ENCODE data around the gene TMEM214. TPM values are rescaled to one million over a fixed set of nuclear protein-coding genes. Genes with fewer than 3 reads are reported as not detected.

Gene TMEM214
- polyA plus RNA-seq, 10 donors = 60.1 to 89.9 (median 68.5) TPM

DNA sequence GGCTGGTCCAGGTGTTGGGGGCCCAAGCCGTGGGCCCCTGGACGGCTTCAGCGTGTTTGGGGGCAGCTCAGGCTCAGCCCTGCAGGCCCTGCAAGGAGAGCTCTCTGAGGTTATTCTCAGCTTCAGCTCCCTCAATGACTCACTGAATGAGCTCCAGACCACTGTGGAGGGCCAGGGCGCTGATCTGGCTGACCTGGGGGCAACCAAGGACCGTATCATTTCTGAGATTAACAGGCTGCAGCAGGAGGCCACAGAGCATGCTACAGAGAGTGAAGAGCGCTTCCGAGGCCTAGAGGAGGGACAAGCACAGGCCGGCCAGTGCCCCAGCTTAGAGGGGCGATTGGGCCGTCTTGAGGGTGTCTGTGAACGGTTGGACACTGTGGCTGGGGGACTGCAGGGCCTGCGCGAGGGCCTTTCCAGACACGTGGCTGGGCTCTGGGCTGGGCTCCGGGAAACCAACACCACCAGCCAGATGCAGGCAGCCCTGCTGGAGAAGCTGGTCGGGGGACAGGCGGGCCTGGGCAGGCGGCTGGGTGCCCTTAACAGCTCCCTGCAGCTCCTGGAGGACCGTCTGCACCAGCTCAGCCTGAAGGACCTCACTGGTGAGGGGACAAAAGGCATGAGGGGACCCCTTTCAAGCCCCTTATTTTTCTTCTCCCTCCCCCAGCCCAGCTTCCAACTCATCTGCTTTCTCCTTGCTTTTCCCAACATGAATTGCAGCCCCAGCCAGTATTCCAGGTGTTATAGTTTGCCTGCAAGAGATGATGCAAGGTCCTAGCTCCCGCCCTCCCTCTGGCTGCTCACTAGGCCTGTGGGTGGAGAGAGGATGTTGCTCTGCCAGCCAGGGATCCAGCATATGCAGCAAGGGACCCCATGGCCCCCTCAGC is 50.9 kb downstream of the TMEM214 start:
- DNase-seq = no peak

DNA sequence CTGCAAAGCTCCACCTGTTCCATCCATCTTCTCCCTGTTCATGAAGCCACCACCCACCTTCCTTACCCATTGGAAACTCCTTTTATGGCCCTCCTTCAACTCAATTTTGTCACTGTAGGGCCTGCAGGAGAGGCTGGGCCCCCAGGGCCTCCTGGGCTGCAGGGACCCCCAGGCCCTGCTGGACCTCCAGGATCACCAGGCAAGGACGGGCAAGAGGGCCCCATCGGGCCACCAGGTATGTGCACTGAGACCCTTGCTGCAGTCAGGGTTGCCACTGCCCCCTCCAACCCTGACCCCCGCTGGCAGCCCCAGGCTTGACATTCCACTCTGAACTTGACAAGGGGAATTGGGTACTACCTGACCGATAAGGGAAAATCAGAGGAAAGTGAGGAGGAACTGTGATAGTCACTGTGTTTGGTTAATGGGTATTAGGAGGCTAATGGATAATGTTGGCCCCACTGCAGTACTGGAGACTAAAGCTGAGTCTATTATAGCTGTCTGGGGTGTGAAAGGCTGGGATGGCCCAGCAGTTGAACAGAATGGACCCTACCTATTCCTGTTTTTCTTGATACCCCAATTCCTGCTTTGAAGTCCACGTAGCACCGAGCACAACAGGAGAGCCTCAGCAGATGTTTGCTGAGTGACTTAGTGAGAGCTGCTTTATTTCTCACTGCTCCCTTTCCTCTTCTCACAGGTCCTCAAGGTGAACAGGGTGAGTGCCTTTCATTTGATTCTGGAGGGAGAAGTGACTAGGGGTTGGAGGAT is 51.7 kb downstream of the TMEM214 start:
- DNase-seq = no peak

DNA sequence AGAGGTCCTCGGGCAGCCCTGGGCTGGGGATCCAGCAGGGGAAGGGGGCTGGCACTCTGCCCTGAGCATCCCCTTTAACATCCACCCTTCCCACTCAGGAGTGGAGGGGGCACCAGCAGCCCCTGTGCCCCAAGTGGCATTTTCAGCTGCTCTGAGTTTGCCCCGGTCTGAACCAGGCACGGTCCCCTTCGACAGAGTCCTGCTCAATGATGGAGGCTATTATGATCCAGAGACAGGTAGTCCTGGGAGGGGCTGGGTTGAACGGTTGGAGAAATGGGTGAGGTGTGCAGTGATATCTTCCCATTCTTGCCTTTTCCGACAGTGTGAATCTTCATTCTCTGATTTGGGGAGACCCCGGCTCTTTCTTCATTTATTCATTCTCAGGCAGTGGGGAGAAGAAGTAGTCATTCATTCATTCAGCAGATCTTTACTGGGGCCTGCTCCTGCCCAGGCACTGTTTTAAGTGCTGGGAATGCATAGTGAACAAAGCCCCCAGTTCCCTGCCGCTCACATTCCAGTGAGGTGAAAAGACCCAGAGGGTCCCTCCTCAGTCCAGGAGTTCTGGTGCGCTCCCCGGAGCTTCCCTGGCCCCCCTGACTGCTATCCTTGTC is 52.4 kb downstream of the TMEM214 start:
- DNase-seq = no peak

DNA sequence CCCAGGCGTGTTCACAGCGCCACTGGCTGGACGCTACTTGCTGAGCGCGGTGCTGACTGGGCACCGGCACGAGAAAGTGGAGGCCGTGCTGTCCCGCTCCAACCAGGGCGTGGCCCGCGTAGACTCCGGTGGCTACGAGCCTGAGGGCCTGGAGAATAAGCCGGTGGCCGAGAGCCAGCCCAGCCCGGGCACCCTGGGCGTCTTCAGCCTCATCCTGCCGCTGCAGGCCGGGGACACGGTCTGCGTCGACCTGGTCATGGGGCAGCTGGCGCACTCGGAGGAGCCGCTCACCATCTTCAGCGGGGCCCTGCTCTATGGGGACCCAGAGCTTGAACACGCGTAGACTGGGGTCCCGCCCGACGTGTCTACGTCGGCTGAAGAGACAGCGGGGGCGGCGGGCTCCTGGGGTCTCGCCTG is 52.9 kb downstream of the TMEM214 start:
- DNase-seq = peak in 2 of 3 donors; percentile 55 to 85

DNA sequence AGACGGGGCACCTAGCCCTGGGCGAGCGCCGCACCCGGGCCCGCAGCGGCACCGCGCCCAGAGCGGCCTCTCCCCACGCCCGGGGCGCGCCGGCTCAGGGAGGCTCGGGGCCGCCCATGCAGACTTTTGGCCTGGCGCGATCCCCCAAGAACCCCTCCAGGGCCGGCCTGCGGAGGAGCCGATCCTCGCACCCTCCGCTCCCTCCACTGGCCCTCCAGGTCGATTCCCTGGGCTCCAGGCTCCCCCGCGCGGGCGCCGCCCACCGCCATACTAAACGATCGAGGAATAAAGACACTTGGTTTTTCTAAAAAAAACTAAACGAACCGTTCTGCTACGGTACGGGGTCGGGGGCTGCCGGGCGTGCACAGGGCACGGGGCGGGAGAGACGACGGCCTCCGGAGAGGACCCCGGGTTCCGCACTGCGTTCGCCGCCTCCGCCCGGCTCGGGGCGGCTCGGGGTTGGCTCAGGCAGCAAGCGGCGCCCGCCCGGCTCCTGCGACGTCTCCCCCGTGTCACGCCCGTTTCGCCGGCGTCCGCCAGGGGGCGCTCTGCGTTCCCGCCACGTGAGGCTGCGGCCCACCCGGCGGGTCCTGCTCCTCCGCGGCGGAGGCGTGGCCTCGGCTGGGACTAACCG is 53.4 kb downstream of the TMEM214 start:
- peak; percentile 94 to 97 (median 96) for DNase-seq

DNA sequence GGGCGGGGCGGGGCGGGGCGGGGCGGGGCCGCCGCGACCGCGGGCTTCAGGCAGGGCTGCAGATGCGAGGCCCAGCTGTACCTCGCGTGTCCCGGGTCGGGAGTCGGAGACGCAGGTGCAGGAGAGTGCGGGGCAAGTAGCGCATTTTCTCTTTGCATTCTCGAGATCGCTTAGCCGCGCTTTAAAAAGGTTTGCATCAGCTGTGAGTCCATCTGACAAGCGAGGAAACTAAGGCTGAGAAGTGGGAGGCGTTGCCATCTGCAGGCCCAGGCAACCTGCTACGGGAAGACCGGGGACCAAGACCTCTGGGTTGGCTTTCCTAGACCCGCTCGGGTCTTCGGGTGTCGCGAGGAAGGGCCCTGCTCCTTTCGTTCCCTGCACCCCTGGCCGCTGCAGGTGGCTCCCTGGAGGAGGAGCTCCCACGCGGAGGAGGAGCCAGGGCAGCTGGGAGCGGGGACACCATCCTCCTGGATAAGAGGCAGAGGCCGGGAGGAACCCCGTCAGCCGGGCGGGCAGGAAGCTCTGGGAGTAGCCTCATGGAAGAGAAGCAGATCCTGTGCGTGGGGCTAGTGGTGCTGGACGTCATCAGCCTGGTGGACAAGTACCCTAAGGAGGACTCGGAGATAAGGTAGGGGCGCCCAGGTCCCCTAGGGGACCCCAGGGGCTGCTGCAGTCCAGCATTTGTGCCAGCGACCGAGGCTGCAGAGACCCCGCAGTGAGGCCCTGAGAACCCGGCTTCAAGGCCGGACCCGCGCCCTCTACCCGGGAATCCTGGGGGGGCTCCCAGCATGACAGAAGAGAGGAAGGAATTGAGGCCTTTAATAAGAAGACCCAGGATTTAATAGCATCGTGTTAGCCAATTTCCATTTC is 54.2 kb downstream of the TMEM214 start, which contains the start of gene KHK:
Gene KHK (plus strand): TSS at position 49 of the 870 bp plus-strand sequence. CDS start 488 bp downstream, at position 537.
- no peak for DNase-seq

DNA sequence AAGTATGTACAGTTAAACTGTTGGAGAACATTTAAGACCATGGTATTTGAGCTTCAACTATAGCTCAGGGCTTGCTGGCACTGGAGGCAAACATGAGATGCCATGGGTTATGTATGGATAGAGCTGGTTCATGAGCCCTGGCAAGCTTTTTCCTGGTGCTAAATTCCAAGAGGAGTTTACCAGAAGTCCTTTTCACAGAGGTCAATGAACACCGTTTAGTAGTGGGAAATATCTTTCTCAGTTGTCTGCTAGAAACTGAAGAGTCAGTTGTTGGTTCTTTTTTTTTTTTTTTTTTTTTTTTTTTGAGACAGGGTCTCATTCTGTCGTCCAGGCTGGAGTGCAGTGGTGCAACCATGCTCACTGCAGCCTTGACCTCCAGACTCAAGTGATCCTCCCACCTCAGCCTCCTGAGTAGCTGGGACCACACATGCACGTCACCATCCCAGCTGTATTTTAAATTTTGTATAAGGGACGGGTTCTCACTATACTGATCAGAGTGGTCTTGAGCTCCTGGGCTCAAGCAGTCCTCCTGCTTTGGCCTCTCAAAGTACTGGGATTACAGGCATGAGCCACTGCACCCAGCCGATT is 55.2 kb downstream of the TMEM214 start:
- no peak for DNase-seq

DNA sequence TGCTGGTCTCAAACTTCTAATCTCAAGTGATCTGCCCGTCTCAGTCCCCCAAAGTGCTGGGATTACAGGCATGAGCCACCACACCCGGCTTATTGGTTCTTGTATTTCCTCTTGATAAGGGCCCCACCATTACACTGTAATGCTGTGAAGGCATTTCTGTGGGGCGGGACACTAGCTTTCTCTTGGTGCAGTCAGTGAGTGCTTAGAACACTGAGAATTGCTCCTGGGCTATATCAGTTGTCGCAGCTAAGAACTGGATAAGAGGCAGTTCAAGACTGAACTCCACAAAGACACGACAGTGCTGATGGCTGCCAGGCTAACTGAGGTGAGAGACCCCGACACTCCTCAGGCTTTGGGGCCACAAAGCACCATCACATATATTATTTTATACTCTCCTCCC is 55.9 kb downstream of the TMEM214 start:
- DNase-seq = no peak

DNA sequence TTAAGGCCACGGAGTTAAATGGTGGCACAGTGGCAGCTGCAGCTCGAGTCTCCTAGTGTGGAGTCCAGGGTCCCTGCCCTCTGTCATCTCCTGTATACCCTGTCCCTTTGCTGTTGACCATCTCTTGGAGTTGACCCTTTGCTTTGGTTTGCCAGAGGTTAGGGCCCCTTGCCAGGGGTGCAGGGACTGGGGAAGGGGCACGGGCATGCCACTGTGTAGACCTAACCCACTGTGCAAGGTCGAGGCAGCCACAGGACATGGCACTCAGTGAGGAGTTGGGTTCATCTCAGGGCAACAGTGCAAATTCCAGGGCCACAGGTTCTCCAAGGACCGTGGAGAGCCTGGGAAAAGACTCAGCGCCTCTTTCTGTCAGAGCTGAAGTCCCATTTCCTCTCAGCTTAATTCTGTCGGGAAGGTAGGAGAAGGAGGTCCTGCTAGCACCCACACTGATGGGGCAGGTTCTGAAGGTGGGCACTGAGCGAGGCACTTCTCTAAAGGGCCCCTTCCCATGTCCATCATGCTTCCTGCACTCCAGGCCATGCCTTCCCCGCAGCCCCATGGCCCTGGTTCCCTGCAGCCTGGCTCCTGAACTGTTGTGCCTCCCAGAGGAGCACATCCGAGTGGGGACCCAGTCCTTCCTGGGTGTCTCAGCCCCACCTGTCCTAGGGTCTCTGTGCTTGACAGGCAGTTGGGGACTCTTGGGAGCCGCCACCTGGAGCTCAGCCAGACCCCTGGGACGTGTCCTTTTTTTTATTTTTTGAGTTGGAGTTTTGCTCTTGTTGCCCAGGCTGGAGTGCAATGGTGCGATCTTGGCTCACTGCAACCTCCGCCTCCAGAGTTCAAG is 56.6 kb downstream of the TMEM214 start:
- no peak for DNase-seq

Other genes with a start within 250 kb of the TMEM214 start
- 10 to 100 TPM in 2 of 10 donors, 1 to 10 TPM in 8; 5.3 to 12.9 (median 6.9) TPM for gene CENPA, start 246.9 kb upstream of the TMEM214 start, polyA plus RNA-seq (ENCODE audit: insufficient read length in 10 of 10)
- 10 to 100 TPM; 11.1 to 32.7 (median 22.1) TPM for gene DPYSL5, start 184.8 kb upstream of the TMEM214 start, polyA plus RNA-seq (ENCODE audit: insufficient read length in 10 of 10)
- gene MAPRE3, start 62.3 kb upstream of the TMEM214 start, polyA plus RNA-seq (ENCODE audit: insufficient read length in 10 of 10) = 10 to 100 TPM; 17.1 to 41.5 (median 25.0) TPM
- gene AGBL5, start 18.7 kb downstream of the TMEM214 start, polyA plus RNA-seq (ENCODE audit: insufficient read length in 10 of 10) = 10 to 100 TPM; 17.6 to 22.1 (median 19.1) TPM
- gene OST4, start 38.7 kb downstream of the TMEM214 start, polyA plus RNA-seq (ENCODE audit: insufficient read length in 10 of 10) = 100 to 1,000 TPM; 208 to 290 (median 237) TPM
- 100 to 1,000 TPM in 2 of 10 donors, 10 to 100 TPM in 8; 45.1 to 143 (median 65.3) TPM for gene EMILIN1, start 45.6 kb downstream of the TMEM214 start, polyA plus RNA-seq (ENCODE audit: insufficient read length in 10 of 10)
- 1 to 10 TPM in 9 of 10 donors, under 1 TPM in 1; 1.00 to 3.0 (median 2.5) TPM for gene KHK, start 53.8 kb downstream of the TMEM214 start, polyA plus RNA-seq (ENCODE audit: insufficient read length in 10 of 10)
- 1 to 10 TPM; 1.3 to 5.6 (median 3.2) TPM for gene CGREF1, start 86.2 kb downstream of the TMEM214 start, polyA plus RNA-seq (ENCODE audit: insufficient read length in 10 of 10)
- under 1 TPM; 0.17 to 0.84 (median 0.28) TPM for gene ABHD1, start 90.8 kb downstream of the TMEM214 start, polyA plus RNA-seq (ENCODE audit: insufficient read length in 10 of 10)
- gene PREB, start 101.7 kb downstream of the TMEM214 start, polyA plus RNA-seq (ENCODE audit: insufficient read length in 10 of 10) = 10 to 100 TPM; 29.9 to 40.5 (median 35.4) TPM
- gene PRR30, start 106.4 kb downstream of the TMEM214 start, polyA plus RNA-seq (ENCODE audit: insufficient read length in 10 of 10) = not detected
- under 1 TPM; 0.19 to 0.86 (median 0.36) TPM for gene TCF23, start 116.0 kb downstream of the TMEM214 start, polyA plus RNA-seq (ENCODE audit: insufficient read length in 10 of 10)
- 100 to 1,000 TPM in 3 of 10 donors, 10 to 100 TPM in 7; 89.7 to 104 (median 97.5) TPM for gene ATRAID, start 179.1 kb downstream of the TMEM214 start, polyA plus RNA-seq (ENCODE audit: insufficient read length in 10 of 10)
- 10 to 100 TPM; 13.4 to 25.8 (median 18.6) TPM for gene SLC5A6, start 179.3 kb downstream of the TMEM214 start, polyA plus RNA-seq (ENCODE audit: insufficient read length in 10 of 10)
- gene CAD, start 184.4 kb downstream of the TMEM214 start, polyA plus RNA-seq (ENCODE audit: insufficient read length in 10 of 10) = 10 to 100 TPM; 17.6 to 39.5 (median 28.7) TPM
- 1 to 10 TPM in 1 of 10 donors, under 1 TPM in 9; 0.24 to 1.2 (median 0.46) TPM for gene SLC30A3, start 230.1 kb downstream of the TMEM214 start, polyA plus RNA-seq (ENCODE audit: insufficient read length in 10 of 10)
- under 1 TPM in 3 of 10 donors, not detected in 7; 0.12 to 0.39 (median 0.26) TPM for gene DNAJC5G, start 242.5 kb downstream of the TMEM214 start, polyA plus RNA-seq (ENCODE audit: insufficient read length in 10 of 10)
- gene TRIM54, start 249.5 kb downstream of the TMEM214 start, polyA plus RNA-seq (ENCODE audit: insufficient read length in 10 of 10) = 100 to 1,000 TPM in 1 of 10 donors, 10 to 100 TPM in 9; 32.9 to 106 (median 73.2) TPM